Smooth muscle cell (in vitro differentiated cells): ENCODE measurements around the gene FMN2. TPM values are rescaled to one million over a fixed set of nuclear protein-coding genes. Genes with fewer than 3 reads are reported as not detected.

Experiments used
- DNase-seq: peaks from one replicate; lab custom pipeline; 2025; ENCODE audit not compliant: unreplicated experiment; lab: John Stamatoyannopoulos, UW
- H2AFZ ChIP-seq: fragments of 200-600 bp; sonication (generic); 2 replicates; pipeline ENCODE4 v1.6.0; 2016; ENCODE audit warnings: antibody characterized with exemption, low read depth, mild to moderate bottlenecking
- H3F3A ChIP-seq: fragments of 200-600 bp; sonication (generic); 2 replicates; pipeline ENCODE4 v1.6.0; 2017; ENCODE audit warnings: antibody characterized with exemption, low read depth
- H3K27ac ChIP-seq: fragments of 200-600 bp; sonication (generic); 2 replicates; pipeline ENCODE4 v1.5.1; 2016; ENCODE audit warnings: low read depth, mild to moderate bottlenecking
- H3K27me3 ChIP-seq: fragments of 200-600 bp; sonication (generic); 2 replicates; pipeline ENCODE4 v1.6.1; 2016; ENCODE audit warnings: low read depth, mild to moderate bottlenecking
- H3K36me3 ChIP-seq: fragments of 200-600 bp; sonication (generic); 2 replicates; pipeline ENCODE4 v1.5.1; 2016; ENCODE audit warnings: low read depth
- H3K4me1 ChIP-seq: fragments of 200-600 bp; sonication (generic); 2 replicates; pipeline ENCODE4 v1.5.1; 2016; ENCODE audit warnings: low read depth
- H3K4me2 ChIP-seq: fragments of 200-600 bp; sonication (generic); 2 replicates; pipeline ENCODE4 v1.6.0; 2016; ENCODE audit warnings: mild to moderate bottlenecking
- H3K4me3 ChIP-seq: fragments of 200-600 bp; sonication (generic); 2 replicates; pipeline ENCODE4 v1.5.1; 2016; ENCODE audit warnings: mild to moderate bottlenecking
- H3K79me2 ChIP-seq: fragments of 200-600 bp; sonication (generic); 2 replicates; pipeline ENCODE4 v1.6.0; 2016; ENCODE audit warnings: low read depth, mild to moderate bottlenecking
- H3K9ac ChIP-seq: fragments of 200-600 bp; sonication (generic); 2 replicates; pipeline ENCODE4 v1.6.0; 2016; ENCODE audit warnings: low read depth
- H3K9me3 ChIP-seq: fragments of 200-600 bp; sonication (generic); replicated peaks from 2 replicates; pipeline ENCODE4 v1.5.1; 2016; ENCODE audit warnings: low read depth
- H4K20me1 ChIP-seq: fragments of 200-600 bp; sonication (generic); 2 replicates; pipeline ENCODE4 v1.6.0; 2016; ENCODE audit warnings: low read depth
- WGBS: methylation state at CpG from one replicate; pipeline ENCODE4 v1.1.7; 2016; ENCODE audit warnings: low lambda C conversion rate; 5-methylcytosine and 5-hydroxymethylcytosine counted together
- polyA plus RNA-seq: library from polyadenylated mRNA; unstranded; fragments of >200 nt; fragmentation: Nextera tagmentation; extraction: Ambion mirVana; gene quantifications from 2 replicates; pipeline ENCODE4 v1.2.1, GENCODE V29; 2016
- total RNA-seq: library from RNA; depleted of rRNA; stranded (reverse); fragments of >200 nt; gene quantifications from 2 replicates; pipeline ENCODE4 v1.2.3, GENCODE V29; 2014
- TF ChIP-seq, protein P1 (sequence below): fragments of 200-600 bp; sonication (generic); IDR thresholded peaks from 2 replicates; pipeline ENCODE4 v1.5.1; 2017; ENCODE audit warnings: borderline replicate concordance, mild to moderate bottlenecking, antibody characterized with exemption; ENCODE audit not compliant: insufficient read depth, poor library complexity, severe bottlenecking

The FMN2 gene
- total and polyA plus RNA-seq, 2 experiments from 2014 or later = 1.9 to 6.2 TPM

DNA sequence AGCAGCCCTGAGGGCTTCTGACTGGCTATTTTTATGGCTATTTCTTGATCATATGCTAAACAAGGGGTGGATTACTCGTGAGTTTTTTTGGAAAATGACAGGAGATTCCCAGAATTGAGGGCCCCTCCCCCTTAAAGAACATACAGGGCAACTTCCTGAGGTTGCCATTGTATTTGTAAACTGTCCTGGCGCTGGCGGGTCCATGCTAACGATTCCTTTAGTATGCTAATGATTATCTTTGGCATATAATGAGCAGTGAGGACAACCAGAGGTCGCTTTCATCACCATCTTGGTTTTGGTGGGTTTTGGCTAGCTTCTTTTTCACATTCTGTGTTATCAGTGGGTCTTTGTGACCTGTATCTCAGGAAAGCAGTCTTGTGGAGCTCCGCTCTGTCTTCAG lies 24.1 kb downstream of the FMN2 start:
- WGBS = 76% methylated on average over 6 of the region's 6 CpGs
- peaks cover 4% of the 10 kb centered on the region for H3F3A ChIP-seq
- H3K9me3 ChIP-seq = no peaks in the 10 kb centered on the region
- no peaks in the 10 kb centered on the region for H3K4me1 ChIP-seq
- no peak overlapping the region for H3K4me2 ChIP-seq
- H3K36me3 ChIP-seq = no peaks in the 10 kb centered on the region
- H2AFZ ChIP-seq = no peak overlapping the region
- TF ChIP-seq, protein P1, sequence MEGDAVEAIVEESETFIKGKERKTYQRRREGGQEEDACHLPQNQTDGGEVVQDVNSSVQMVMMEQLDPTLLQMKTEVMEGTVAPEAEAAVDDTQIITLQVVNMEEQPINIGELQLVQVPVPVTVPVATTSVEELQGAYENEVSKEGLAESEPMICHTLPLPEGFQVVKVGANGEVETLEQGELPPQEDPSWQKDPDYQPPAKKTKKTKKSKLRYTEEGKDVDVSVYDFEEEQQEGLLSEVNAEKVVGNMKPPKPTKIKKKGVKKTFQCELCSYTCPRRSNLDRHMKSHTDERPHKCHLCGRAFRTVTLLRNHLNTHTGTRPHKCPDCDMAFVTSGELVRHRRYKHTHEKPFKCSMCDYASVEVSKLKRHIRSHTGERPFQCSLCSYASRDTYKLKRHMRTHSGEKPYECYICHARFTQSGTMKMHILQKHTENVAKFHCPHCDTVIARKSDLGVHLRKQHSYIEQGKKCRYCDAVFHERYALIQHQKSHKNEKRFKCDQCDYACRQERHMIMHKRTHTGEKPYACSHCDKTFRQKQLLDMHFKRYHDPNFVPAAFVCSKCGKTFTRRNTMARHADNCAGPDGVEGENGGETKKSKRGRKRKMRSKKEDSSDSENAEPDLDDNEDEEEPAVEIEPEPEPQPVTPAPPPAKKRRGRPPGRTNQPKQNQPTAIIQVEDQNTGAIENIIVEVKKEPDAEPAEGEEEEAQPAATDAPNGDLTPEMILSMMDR = no peak
- H3K27me3 ChIP-seq = no peaks in the 10 kb centered on the region
- H3K9ac ChIP-seq = no peak overlapping the region
- no peak for DNase-seq
- H3K4me3 ChIP-seq = no peak overlapping the region
- H4K20me1 ChIP-seq = no peaks in the 10 kb centered on the region
- H3K27ac ChIP-seq = no peak overlapping the region
- no peaks in the 10 kb centered on the region for H3K79me2 ChIP-seq

DNA sequence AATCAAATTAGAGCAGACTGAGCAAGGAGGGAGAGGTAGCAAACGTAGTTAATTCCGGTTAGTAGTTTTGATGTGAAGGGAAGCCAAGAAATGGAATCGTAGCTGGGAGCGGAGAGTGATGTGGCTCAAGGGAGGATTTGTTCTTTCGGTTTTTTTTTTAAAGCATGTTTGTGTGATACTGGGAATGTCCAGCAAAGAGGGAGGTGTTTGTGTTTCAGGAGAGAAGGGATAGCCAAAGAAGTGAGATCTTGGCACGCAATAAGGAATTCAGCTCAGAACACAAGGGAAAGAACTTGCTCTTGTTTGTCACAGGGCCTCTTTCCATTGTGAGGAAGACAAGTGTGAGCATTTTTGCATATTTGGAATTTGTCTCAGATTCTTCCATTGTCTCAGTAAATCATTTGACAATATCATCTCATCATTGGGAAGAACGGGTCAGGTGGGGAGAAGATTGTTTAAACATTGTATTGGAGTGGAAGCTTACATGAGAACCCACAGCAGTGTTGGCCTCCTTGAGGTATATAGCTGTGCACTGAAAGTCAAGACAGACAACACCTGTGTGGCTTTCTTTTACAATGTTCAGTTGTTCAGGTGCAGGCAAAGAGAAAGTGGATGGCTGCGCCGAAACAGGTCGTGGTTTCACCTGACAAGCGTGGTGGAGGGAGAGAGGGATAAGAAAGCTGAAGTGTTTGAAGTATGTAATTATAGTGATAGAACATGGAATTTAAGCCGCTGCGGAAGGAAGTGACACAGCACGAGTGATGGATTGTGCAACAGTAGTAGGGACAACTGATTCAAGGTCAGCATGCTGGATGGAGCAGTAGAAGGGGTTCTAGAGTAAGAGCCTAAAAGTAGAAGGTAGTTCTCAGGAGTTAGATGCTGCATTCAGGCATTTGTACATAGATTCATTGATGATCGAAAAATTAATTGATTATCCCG lies 25.4 kb downstream of the FMN2 start:
- Histone ChIP-seq H3F3A (no peaks in the 10 kb centered on the region), H3K27ac (no peak overlapping the region), H3K79me2 (no peaks in the 10 kb centered on the region), H3K4me1 (no peaks in the 10 kb centered on the region), H3K9ac (no peak overlapping the region), H3K36me3 (no peaks in the 10 kb centered on the region), H3K4me3 (no peak overlapping the region), H4K20me1 (no peaks in the 10 kb centered on the region), H2AFZ (no peak overlapping the region), H3K27me3 (no peaks in the 10 kb centered on the region), H3K4me2 (no peak overlapping the region), H3K9me3 (no peaks in the 10 kb centered on the region)
- no peak for DNase-seq
- TF ChIP-seq, protein P1 = no peak
- WGBS = 94% methylated on average over 16 of the region's 16 CpGs

DNA sequence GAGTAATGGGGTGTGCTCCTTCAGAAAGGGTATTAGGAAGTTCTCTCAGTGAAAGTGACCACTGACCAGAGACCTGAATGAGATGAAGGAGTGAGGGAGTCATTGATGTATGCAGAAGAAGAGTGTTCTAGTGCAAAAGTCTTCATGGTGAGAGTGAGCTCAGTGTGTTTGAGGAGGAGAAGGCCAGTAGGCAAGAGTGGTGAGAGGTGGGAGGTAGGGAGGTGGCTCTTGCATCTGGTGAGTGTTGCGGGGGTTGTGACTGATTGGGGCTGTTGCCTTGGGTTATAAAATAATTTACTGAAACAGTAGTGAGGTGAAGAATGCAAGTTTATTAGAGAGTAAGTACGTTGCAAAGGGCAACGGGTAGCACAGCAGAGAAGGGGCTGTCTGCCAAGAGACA lies 26.2 kb downstream of the FMN2 start:
- H3K79me2 ChIP-seq = no peaks in the 10 kb centered on the region
- no peaks in the 10 kb centered on the region for H3K36me3 ChIP-seq
- no peaks in the 10 kb centered on the region for H3F3A ChIP-seq
- no peak overlapping the region for H3K9ac ChIP-seq
- H3K4me1 ChIP-seq = no peaks in the 10 kb centered on the region
- no peaks in the 10 kb centered on the region for H3K9me3 ChIP-seq
- H4K20me1 ChIP-seq = no peaks in the 10 kb centered on the region
- no peak overlapping the region for H2AFZ ChIP-seq
- 90% methylated on average over 3 of the region's 3 CpGs for WGBS
- no peaks in the 10 kb centered on the region for H3K27me3 ChIP-seq
- H3K4me2 ChIP-seq = no peak overlapping the region
- DNase-seq = no peak
- H3K27ac ChIP-seq = no peak overlapping the region
- no peak overlapping the region for H3K4me3 ChIP-seq
- TF ChIP-seq, protein P1 = no peak
